Karpas-422 (cell line): ENCODE results near the gene SSBP1. TPM values are rescaled to one million over a fixed set of nuclear protein-coding genes. Genes with fewer than 3 reads are reported as not detected.
A peak's percentile ranks its signal among the peaks of the same experiment; 100 is the strongest.

Experiments used
- DNase-seq: peaks from one replicate; pipeline ENCODE4 v3.0.0-alpha.2; 2015
- H2AFZ ChIP-seq: fragments of 200-600 bp; sonication (generic); 2 replicates; pipeline ENCODE4 v1.6.1; 2014; ENCODE audit warnings: antibody characterized with exemption, low read length, mixed read lengths
- H3K27ac ChIP-seq: fragments of 200-600 bp; sonication (generic); 2 replicates; pipeline ENCODE4 v1.5.1; 2014; ENCODE audit warnings: mild to moderate bottlenecking, low read length, moderate library complexity
- H3K27me3 ChIP-seq: fragments of 200-600 bp; sonication (generic); 2 replicates; pipeline ENCODE4 v1.6.1; 2014; ENCODE audit warnings: low read length, mixed read lengths
- H3K36me3 ChIP-seq: fragments of 200-600 bp; sonication (generic); 2 replicates; pipeline ENCODE4 v1.6.1; 2014; ENCODE audit warnings: low read length, mixed read lengths; ENCODE audit not compliant: insufficient read depth
- H3K4me1 ChIP-seq: fragments of 200-600 bp; sonication (generic); 2 replicates; pipeline ENCODE4 v1.6.1; 2014; ENCODE audit warnings: mild to moderate bottlenecking, low read length, mixed read lengths
- H3K4me2 ChIP-seq: fragments of 200-600 bp; sonication (generic); 2 replicates; pipeline ENCODE4 v1.6.1; 2014; ENCODE audit warnings: low read length, low read depth, mild to moderate bottlenecking; ENCODE audit not compliant: poor library complexity, severe bottlenecking
- H3K4me3 ChIP-seq: fragments of 200-600 bp; sonication (generic); 2 replicates; pipeline ENCODE4 v1.5.1; 2014; ENCODE audit warnings: mild to moderate bottlenecking, antibody characterized with exemption, low read length, mixed read lengths
- H3K79me2 ChIP-seq: fragments of 200-600 bp; sonication (generic); 2 replicates; pipeline ENCODE4 v1.6.1; 2014; ENCODE audit warnings: mild to moderate bottlenecking, low read length, mixed read lengths
- H3K9ac ChIP-seq: fragments of 200-600 bp; sonication (generic); 2 replicates; pipeline ENCODE4 v1.6.0; 2014; ENCODE audit warnings: low read length
- H3K9me2 ChIP-seq: fragments of 200-600 bp; sonication (generic), shearing (Covaris generic); replicated peaks from 2 replicates; pipeline ENCODE4 v1.6.0; 2014; ENCODE audit warnings: mild to moderate bottlenecking, low read length, moderate library complexity; ENCODE audit not compliant: insufficient read depth
- H3K9me3 ChIP-seq: fragments of 300-700, 200-600 bp; sonication (generic); 2 replicates; pipeline ENCODE4 v1.6.1; 2014; ENCODE audit warnings: low read length, mixed read lengths
- H4K20me1 ChIP-seq: fragments of 200-600 bp; sonication (generic); 2 replicates; pipeline ENCODE4 v1.6.1; 2014; ENCODE audit warnings: mild to moderate bottlenecking, antibody characterized with exemption, low read length, low read depth; ENCODE audit not compliant: insufficient read depth
- total RNA-seq: library from RNA; depleted of rRNA; stranded (reverse); fragments of >200 nt; shearing (Covaris generic); gene quantifications from 2 replicates; pipeline ENCODE4 v1.2.3, GENCODE V29; 2014; ENCODE audit warnings: low replicate concordance

SSBP1 gene
- total RNA-seq, 1 experiment from 2014 or later, result 176 TPM

DNA sequence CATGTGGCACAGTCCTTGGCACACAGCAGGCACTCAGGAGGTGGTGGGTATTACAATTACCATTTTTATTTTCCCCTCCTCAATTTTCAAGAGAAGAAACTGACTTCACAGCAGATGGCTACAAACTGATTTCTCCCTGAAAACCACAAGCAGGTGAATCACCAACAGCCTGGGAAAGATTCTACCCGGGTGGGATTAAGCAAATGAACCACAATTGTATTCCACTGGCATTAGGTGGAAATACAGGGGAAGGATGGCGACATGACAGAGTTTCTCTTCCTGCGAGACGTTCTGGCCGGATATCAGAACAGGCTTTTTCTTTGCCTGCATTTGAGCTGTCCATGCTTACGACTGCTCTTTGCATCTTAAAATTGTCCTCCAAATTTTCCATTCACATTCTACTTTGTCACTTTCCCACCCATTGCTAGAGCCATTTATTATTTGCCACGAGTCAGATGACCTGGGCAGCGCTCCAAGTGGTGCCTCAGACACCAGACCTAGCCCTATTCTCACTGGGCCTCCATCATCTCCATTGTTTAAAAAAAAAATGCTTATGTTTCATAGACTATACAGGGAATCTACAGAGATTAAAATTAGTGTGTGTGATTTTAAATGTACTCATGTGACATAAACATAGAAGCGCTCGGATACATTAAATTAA, 40.8 kb upstream of the SSBP1 start:
- Histone ChIP-seq H4K20me1 (peaks cover 16% of the 10 kb centered on the region; the same call in 1 of the 2 replicates), H3K9ac (no peak overlapping the region), H2AFZ (no peak overlapping the region), H3K4me2 (no peak overlapping the region), H3K9me2 (no peaks in the 10 kb centered on the region), H3K36me3 (no peaks in the 10 kb centered on the region), H3K79me2 (no peaks in the 10 kb centered on the region), H3K9me3 (no peaks in the 10 kb centered on the region), H3K4me1 (peaks cover 15% of the 10 kb centered on the region), H3K27ac (no peak overlapping the region), H3K4me3 (no peak overlapping the region), H3K27me3 (no peaks in the 10 kb centered on the region)
- DNase-seq, result no peak

DNA sequence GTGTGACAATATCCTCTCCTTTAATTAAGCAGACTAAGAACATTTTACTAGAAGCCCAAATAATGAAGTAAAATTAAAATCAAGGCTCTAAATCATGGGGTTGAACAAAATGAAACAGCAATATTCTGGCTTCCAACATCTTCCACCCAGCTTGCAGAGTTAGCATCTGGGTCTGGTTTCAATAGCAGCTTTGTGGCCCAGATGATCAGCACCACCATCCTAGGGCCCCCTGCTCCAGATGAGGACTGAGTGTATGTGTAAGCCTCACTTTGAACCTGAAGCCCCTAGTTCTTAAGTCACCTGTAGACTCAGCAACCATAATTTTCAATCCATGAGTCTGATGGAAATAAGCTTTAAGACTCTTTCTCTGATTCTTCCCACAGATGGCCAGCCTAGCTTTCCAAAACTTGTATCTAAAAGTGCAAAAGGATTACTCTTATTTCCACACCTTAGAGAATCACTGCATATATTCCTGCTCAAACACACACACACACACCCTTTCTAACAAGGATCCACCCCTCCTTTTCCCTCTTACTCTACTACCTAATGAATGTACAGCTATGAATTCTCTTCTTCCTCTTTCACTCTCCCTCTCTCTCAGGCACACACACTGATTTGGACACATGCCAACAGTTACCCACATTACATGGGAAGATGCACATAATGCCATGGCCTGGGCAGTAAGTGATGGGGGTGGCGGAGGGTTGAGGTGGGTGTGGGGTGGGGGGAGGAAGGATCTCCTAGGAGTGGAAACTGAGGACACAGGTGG, 39.7 kb upstream of the SSBP1 start:
- no peaks in the 10 kb centered on the region for H3K9me3 ChIP-seq
- H3K4me2 ChIP-seq, result no peak overlapping the region
- H3K9me2 ChIP-seq, result no peaks in the 10 kb centered on the region
- H2AFZ ChIP-seq, result no peak overlapping the region
- no peak overlapping the region for H3K4me3 ChIP-seq
- H3K79me2 ChIP-seq, result no peaks in the 10 kb centered on the region
- peak; percentile 50 for DNase-seq
- H4K20me1 ChIP-seq, result peaks cover 13% of the 10 kb centered on the region; the same call in 1 of the 2 replicates
- H3K27ac ChIP-seq, result no peak overlapping the region
- H3K36me3 ChIP-seq, result no peaks in the 10 kb centered on the region
- H3K4me1 ChIP-seq, result peaks cover 19% of the 10 kb centered on the region
- H3K27me3 ChIP-seq, result no peaks in the 10 kb centered on the region
- no peak overlapping the region for H3K9ac ChIP-seq

DNA sequence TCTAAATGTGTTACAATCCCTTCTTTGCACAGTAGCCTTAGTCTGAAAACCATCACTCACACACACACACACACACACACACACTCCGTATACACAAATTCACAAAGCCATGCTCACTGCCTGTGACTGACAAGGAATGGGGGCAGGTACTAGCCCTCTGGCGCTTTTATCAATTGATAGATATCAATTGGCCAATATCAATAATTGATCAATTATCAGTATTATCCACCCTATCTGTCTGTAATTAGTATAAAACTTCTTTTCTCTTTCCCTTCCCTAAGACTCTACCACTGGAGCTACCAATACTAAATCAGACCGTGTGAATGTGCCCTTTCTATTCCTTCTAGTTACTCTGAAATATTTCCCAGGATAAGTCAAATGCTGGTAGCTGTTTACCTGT, 38.3 kb upstream of the SSBP1 start:
- Histone ChIP-seq H3K4me1 (peaks cover 19% of the 10 kb centered on the region), H3K9me3 (no peaks in the 10 kb centered on the region), H3K27me3 (no peaks in the 10 kb centered on the region), H3K9me2 (no peaks in the 10 kb centered on the region), H4K20me1 (peaks cover 13% of the 10 kb centered on the region; the same call in 1 of the 2 replicates), H2AFZ (no peak overlapping the region), H3K79me2 (no peaks in the 10 kb centered on the region), H3K27ac (no peak overlapping the region), H3K4me2 (no peak overlapping the region), H3K9ac (no peak overlapping the region), H3K36me3 (no peaks in the 10 kb centered on the region), H3K4me3 (no peak overlapping the region)
- no peak for DNase-seq

DNA sequence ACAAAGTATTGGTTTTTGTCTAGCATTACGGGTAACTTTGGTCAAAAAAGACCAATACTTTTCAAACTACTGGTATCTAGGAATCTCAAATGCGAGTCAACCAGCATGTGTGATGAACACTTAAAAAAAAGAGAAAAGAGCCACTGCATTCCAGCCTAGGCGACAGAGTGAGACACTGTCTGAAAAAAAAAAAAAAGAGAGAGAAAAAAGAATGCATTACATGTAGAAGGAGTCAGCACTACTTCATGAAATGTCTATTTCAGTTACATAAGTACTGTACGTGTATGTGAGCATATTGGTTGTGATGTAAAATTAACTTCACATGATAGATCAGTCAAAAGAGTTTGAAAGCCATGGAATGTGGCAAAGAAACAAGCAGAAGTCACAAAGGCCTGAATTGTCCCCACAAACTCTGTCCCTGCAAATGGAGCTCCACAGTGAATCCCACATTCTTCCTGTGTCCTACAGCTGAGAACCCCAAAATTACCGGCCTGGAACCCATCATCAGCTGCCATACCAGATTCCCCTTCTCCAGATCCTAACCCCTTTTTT, 37.8 kb upstream of the SSBP1 start:
- Histone ChIP-seq H3K9me3 (no peaks in the 10 kb centered on the region), H3K36me3 (no peaks in the 10 kb centered on the region), H3K9ac (0 out of 2 replicates have a peak overlapping the region, but pooled peaks have one; percentile 58), H3K4me3 (peak overlapping the region; percentile 64; the same call in 1 of the 2 replicates), H3K9me2 (no peaks in the 10 kb centered on the region), H4K20me1 (peaks cover 13% of the 10 kb centered on the region; the same call in 1 of the 2 replicates), H3K4me2 (peak overlapping the region; percentile 74), H3K79me2 (no peaks in the 10 kb centered on the region), H3K27me3 (no peaks in the 10 kb centered on the region), H3K4me1 (peaks cover 19% of the 10 kb centered on the region), H2AFZ (no peak overlapping the region), H3K27ac (no peak overlapping the region)
- no peak for DNase-seq

DNA sequence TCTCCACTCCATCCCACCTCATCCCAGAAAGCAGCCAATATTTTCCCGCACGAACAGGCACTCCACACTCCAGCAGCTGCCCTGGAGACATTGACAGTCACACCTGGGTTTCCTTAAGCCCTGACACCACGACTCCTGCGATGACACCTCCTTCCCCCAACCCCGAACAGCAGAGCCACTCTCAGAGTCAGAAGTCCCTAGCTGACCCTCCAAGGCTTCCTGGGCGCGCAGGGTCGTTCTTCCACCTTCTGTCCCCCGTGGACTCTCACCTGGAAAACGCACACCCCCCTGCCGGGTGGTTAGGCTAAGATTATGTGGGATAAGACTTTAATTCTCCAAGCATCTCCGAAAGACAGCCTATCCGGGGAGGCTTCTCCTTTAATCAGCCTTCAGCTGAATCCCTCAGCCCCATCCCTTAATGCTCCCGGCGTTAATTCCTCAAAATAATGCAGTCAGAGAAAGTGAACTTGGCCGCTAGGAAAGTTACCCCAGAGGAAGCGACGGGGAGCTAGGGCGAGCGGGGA, 37.2 kb upstream of the SSBP1 start:
- H3K4me2 ChIP-seq, result peak overlapping the region; percentile 74
- no peaks in the 10 kb centered on the region for H3K9me3 ChIP-seq
- H3K79me2 ChIP-seq, result no peaks in the 10 kb centered on the region
- no peak overlapping the region for H3K27ac ChIP-seq
- H3K9me2 ChIP-seq, result no peaks in the 10 kb centered on the region
- H3K4me1 ChIP-seq, result peaks cover 19% of the 10 kb centered on the region
- H4K20me1 ChIP-seq, result peaks cover 11% of the 10 kb centered on the region; the same call in 1 of the 2 replicates
- DNase-seq, result no peak
- peak overlapping the region; percentile 64 for H3K4me3 ChIP-seq
- no peaks in the 10 kb centered on the region for H3K27me3 ChIP-seq
- H2AFZ ChIP-seq, result no peak overlapping the region
- peak overlapping the region; percentile 58 for H3K9ac ChIP-seq
- H3K36me3 ChIP-seq, result no peaks in the 10 kb centered on the region

DNA sequence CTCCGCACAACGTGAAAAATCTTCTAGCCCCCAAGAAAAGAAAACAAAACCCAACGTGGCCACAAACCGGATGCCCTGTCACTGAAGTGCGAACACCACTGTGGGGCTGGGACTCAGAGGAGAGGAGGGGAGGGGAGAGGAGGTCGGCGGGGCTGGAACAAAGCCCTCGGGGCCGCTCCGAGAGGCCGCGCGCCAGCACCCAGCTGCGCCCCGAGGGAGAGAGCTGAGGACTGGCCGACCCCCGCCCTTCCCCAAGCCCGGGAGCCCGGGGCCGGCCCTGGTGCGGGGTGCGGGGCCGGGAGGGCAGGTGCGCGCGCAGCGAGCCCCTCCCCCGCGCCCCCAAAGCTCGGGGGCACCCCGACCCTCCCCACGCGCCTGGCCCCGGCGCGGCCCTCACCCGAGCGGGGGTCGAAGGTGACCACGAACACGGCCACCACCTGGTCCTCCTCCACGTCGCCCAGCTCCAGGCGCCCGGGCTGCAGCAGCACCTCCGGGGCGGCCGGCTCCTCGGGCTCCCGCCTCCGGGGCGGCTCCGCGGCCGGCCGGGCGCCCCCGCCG, 36.6 kb upstream of the SSBP1 start:
- Histone ChIP-seq H3K27ac (no peak overlapping the region), H4K20me1 (peaks cover 8% of the 10 kb centered on the region; the same call in 1 of the 2 replicates), H3K36me3 (no peaks in the 10 kb centered on the region), H3K27me3 (no peaks in the 10 kb centered on the region), H3K9me3 (no peaks in the 10 kb centered on the region), H3K79me2 (no peaks in the 10 kb centered on the region), H3K4me3 (peak overlapping the region; percentile 75), H3K9ac (peak overlapping the region; percentile 72), H3K4me1 (peaks cover 19% of the 10 kb centered on the region), H3K9me2 (no peaks in the 10 kb centered on the region), H2AFZ (peak overlapping the region; percentile 87; the same call in 1 of the 2 replicates), H3K4me2 (peak overlapping the region; percentile 80)
- DNase-seq, result peak; percentile 75

DNA sequence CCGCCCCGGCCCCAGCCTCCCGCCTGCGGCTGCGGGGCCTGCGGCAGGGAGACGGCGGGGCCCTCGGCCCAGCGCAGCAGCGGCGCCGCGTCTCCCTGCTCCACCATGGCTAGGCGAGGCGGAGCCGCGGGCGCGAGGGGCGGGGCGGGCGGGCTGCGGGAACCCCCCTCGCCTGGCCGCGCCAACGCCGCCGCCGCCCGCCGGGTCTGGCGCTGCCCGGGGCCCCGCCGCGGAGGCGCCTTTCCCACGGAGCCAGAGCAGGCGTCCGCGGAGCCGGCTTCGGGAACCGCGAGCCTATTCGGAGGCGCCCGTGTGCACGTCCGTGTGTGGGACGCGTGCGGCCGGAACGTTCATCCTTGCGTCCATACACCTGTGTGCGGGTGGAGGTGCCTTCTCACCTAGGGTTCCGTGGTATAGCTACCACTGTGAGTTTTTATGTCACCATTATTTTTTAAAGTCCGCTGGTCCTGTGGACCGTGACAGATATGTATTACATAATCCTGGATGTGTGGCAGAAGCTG, 36.1 kb upstream of the SSBP1 start, which contains the start of gene DENND11:
DENND11 (minus strand) TSS at position 120 of the 521 bp plus-strand sequence; CDS start at position 107, 13 bp downstream.
- Histone ChIP-seq H3K9me2 (no peaks in the 10 kb centered on the region), H3K4me1 (peaks cover 19% of the 10 kb centered on the region), H3K4me3 (peak within 1 kb of the TSS; percentile 81), H4K20me1 (peaks cover 8% of the 10 kb centered on the region; the same call in 1 of the 2 replicates), H3K27me3 (no peaks in the 10 kb centered on the region), H3K36me3 (no peaks in the 10 kb centered on the region), H3K79me2 (no peaks in the 10 kb centered on the region), H3K9me3 (no peaks in the 10 kb centered on the region), H3K27ac (no peak within 1 kb of the TSS), H2AFZ (peak within 1 kb of the TSS; percentile 97), H3K4me2 (peak within 1 kb of the TSS; percentile 86), H3K9ac (peak within 1 kb of the TSS; percentile 72)
- DNase-seq, result peak; percentile 69
